ENCODE data around the gene SAMM50. TPM values are rescaled to one million over a fixed set of nuclear protein-coding genes. Genes with fewer than 3 reads are reported as not detected.

SAMM50 gene
- total RNA-seq, 8 experiments from 2014 or later: 38.8 to 64.8 (median 55.7) TPM

GRCh38 chr22:43974028-43974545 lies 18.8 kb downstream of the SAMM50 start:
- Histone ChIP-seq H3K4me3 (no peak overlapping the region), H3K4me1 (replicated peaks in 1 of 2) (no peaks in the 10 kb centered on the region), H3K27ac (no peak overlapping the region)
- no peak for ATAC-seq (replicated peaks in 6 of 8)
- 70 to 100% (median 92%) methylated on average over 1 to 12 of the region's 19 CpGs; no CpG with 5 or more reads in 2 of the 10 experiments for WGBS, 10 experiments
- in situ Hi-C loops (cut with MboI; ENCODE audit: low pct_unique_long_range_greater_than_20kb in 2 of 9, low sequenced_read_pairs in 9 of 9, unreplicated experiment in 9 of 9): no loop called here

DNA sequence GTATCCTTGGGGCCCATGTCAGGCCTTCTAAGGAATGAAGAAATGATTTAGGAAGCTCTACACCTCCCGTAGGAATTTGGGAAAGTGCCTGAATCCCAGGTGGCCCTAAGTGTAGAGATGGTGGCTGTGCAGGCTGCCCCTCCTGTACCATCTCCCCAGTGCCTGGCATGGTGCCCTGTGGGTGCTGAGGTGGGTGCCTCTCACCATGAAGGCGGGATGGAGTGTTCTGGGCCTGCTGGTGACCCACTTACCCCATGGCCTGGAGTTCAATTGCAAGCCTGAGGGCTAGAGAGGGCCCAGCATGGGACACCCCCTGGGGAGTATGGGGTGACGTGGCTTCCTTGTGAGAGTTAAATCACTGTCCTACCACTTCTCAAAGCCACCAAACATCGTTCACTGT lies 19.8 kb downstream of the SAMM50 start:
- H3K27ac ChIP-seq: no peak overlapping the region
- no peak overlapping the region for H3K4me3 ChIP-seq
- in situ Hi-C loops (cut with MboI; ENCODE audit: low pct_unique_long_range_greater_than_20kb in 2 of 9, low sequenced_read_pairs in 9 of 9, unreplicated experiment in 9 of 9): loop anchor here in 4 of 9 experiments (25.0 kb wide), 1 partner anchor 662 kb away; no protein-coding TSS in a partner anchor
- WGBS, 10 experiments: 80 to 100% (median 100%) methylated on average over 1 of the region's 4 CpGs; no CpG with 5 or more reads in 7 of the 10 experiments
- ATAC-seq (replicated peaks in 6 of 8): no peak
- H3K4me1 ChIP-seq (replicated peaks in 1 of 2): no peaks in the 10 kb centered on the region

- whole genome bisulfite sequencing, 10 experiments: 69 to 100% (median 93%) methylated on average over 2 to 8 of the region's 19 CpGs; no CpG with 5 or more reads in 3 of the 10 experiments
- ATAC-seq (replicated peaks in 6 of 8): no peak
- H3K4me3 ChIP-seq: no peak overlapping the region
- no peaks in the 10 kb centered on the region for H3K4me1 ChIP-seq (replicated peaks in 1 of 2)
- H3K27ac ChIP-seq: no peak overlapping the region
- in situ Hi-C loops (cut with MboI; ENCODE audit: low pct_unique_long_range_greater_than_20kb in 2 of 9, low sequenced_read_pairs in 9 of 9, unreplicated experiment in 9 of 9): loop anchor here in 4 of 9 experiments (25.0 kb wide), 1 partner anchor 660 kb away; no protein-coding TSS in a partner anchor
Measured at GRCh38 chr22:43976861-43977795, 21.9 kb downstream of the SAMM50 start.

GRCh38 chr22:43978558-43978957 lies 23.3 kb downstream of the SAMM50 start:
- Histone ChIP-seq H3K27ac (no peak overlapping the region), H3K4me3 (no peak overlapping the region), H3K4me1 (replicated peaks in 1 of 2) (no peaks in the 10 kb centered on the region)
- WGBS, 10 experiments: 100% methylated on average over 1 to 3 of the region's 4 CpGs; no CpG with 5 or more reads in 5 of the 10 experiments
- ATAC-seq (replicated peaks in 6 of 8): no peak
- in situ Hi-C loops (cut with MboI; ENCODE audit: low pct_unique_long_range_greater_than_20kb in 2 of 9, low sequenced_read_pairs in 9 of 9, unreplicated experiment in 9 of 9): loop anchor here in 4 of 9 experiments (25.0 kb wide), 1 partner anchor 659 kb away; no protein-coding TSS in a partner anchor

DNA sequence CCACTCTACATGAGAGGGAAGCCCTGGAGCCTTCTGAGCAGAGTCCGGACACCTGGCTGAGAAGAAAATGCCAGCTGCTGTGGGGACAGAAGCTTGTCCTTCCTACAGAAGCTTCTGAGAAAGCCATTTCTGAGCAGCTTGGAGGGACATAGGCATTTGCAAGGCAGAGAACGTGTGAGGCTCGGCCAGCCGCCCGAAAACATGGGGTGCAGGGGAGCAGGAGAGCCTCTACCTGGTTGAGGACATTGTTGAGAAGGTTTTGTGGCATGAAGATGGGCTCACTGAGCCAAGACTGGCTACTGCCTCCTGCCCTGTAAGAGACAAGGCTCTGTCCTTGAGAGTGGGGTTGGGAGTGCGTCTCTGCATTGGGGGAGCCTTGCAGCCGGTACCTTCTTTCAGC lies 25.3 kb downstream of the SAMM50 start:
- in situ Hi-C loops (cut with MboI; ENCODE audit: low pct_unique_long_range_greater_than_20kb in 2 of 9, low sequenced_read_pairs in 9 of 9, unreplicated experiment in 9 of 9): loop anchor here in 4 of 9 experiments (25.0 kb wide), 1 partner anchor 657 kb away; no protein-coding TSS in a partner anchor
- Histone ChIP-seq H3K4me3 (no peak overlapping the region), H3K4me1 (replicated peaks in 1 of 2) (no peaks in the 10 kb centered on the region), H3K27ac (no peak overlapping the region)
- ATAC-seq (replicated peaks in 6 of 8): no peak
- WGBS, 10 experiments: 80 to 100% (median 94%) methylated on average over 1 to 2 of the region's 7 CpGs; no CpG with 5 or more reads in 6 of the 10 experiments

- WGBS, 10 experiments: 91 to 100% (median 96%) methylated on average over 1 to 11 of the region's 17 CpGs; no CpG with 5 or more reads in 3 of the 10 experiments
- Histone ChIP-seq H3K4me3 (no peak overlapping the region), H3K4me1 (replicated peaks in 1 of 2) (no peaks in the 10 kb centered on the region), H3K27ac (no peak overlapping the region)
- no peak for ATAC-seq (replicated peaks in 6 of 8)
- in situ Hi-C loops (cut with MboI; ENCODE audit: low pct_unique_long_range_greater_than_20kb in 2 of 9, low sequenced_read_pairs in 9 of 9, unreplicated experiment in 9 of 9): loop anchor here in 4 of 9 experiments (25.0 kb wide), 1 partner anchor 656 kb away; no protein-coding TSS in a partner anchor
Measured at GRCh38 chr22:43980996-43981395, 25.8 kb downstream of the SAMM50 start.

GRCh38 chr22:43983808-43984207 lies 28.6 kb downstream of the SAMM50 start:
- in situ Hi-C loops (cut with MboI; ENCODE audit: low pct_unique_long_range_greater_than_20kb in 2 of 9, low sequenced_read_pairs in 9 of 9, unreplicated experiment in 9 of 9): loop anchor here in 4 of 9 experiments (25.0 kb wide), 1 partner anchor 653 kb away; no protein-coding TSS in a partner anchor
- 40 to 100% (median 97%) methylated on average over 1 to 16 of the region's 16 CpGs; no CpG with 5 or more reads in 2 of the 10 experiments for WGBS, 10 experiments
- Histone ChIP-seq H3K27ac (no peak overlapping the region), H3K4me3 (no peak overlapping the region), H3K4me1 (replicated peaks in 1 of 2) (no peaks in the 10 kb centered on the region)
- ATAC-seq (replicated peaks in 6 of 8): no peak

DNA sequence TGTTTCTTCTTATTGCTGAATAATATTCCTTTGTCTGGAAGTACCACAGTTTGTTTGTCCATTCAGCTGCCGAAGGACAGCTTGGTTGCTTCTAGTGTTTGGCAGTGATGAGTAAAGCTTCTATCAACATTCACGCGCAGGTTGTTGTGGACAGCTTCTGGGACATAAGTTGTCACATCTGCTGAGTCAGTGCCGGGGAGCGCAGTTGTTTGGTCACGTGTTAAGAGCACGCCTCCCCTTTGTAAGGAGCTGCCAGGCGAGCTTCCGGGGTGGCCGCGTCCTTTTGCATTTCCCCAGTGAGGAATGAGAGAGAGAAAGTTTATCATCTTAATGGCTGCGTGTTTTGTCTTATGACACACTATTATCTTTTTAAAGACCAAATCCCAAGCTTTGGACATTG lies 30.3 kb downstream of the SAMM50 start:
- Histone ChIP-seq H3K4me3 (no peak overlapping the region), H3K4me1 (replicated peaks in 1 of 2) (no peaks in the 10 kb centered on the region), H3K27ac (no peak overlapping the region)
- 60 to 100% (median 86%) methylated on average over 3 to 12 of the region's 12 CpGs for WGBS, 10 experiments
- in situ Hi-C loops (cut with MboI; ENCODE audit: low pct_unique_long_range_greater_than_20kb in 2 of 9, low sequenced_read_pairs in 9 of 9, unreplicated experiment in 9 of 9): loop anchor here in 4 of 9 experiments (25.0 kb wide), 1 partner anchor 652 kb away; no protein-coding TSS in a partner anchor
- ATAC-seq (replicated peaks in 6 of 8): no peak

GRCh38 chr22:43988116-43988820 lies 33.0 kb downstream of the SAMM50 start:
- Histone ChIP-seq H3K27ac (no peak overlapping the region), H3K4me1 (replicated peaks in 1 of 2) (peaks cover under 1% of the 10 kb centered on the region in 2 donors), H3K4me3 (no peak overlapping the region)
- in situ Hi-C loops (cut with MboI; ENCODE audit: low pct_unique_long_range_greater_than_20kb in 2 of 9, low sequenced_read_pairs in 9 of 9, unreplicated experiment in 9 of 9): loop anchor here in 4 of 9 experiments (25.0 kb wide), 1 partner anchor 649 kb away; no protein-coding TSS in a partner anchor
- ATAC-seq (replicated peaks in 6 of 8): no peak
- WGBS, 10 experiments: 40 to 93% (median 77%) methylated on average over 1 to 8 of the region's 8 CpGs

- Histone ChIP-seq H3K4me1 (replicated peaks in 1 of 2) (peaks cover 5 to 7% of the 10 kb centered on the region in 2 donors), H3K4me3 (no peak overlapping the region), H3K27ac (no peak overlapping the region)
- in situ Hi-C loops (cut with MboI; ENCODE audit: low pct_unique_long_range_greater_than_20kb in 2 of 9, low sequenced_read_pairs in 9 of 9, unreplicated experiment in 9 of 9): loop anchor here in 4 of 9 experiments (25.0 kb wide), 1 partner anchor 648 kb away; no protein-coding TSS in a partner anchor
- 84 to 98% (median 91%) methylated on average over 4 to 7 of the region's 10 CpGs; no CpG with 5 or more reads in 4 of the 10 experiments for WGBS, 10 experiments
- ATAC-seq (replicated peaks in 6 of 8): no peak
Measured at GRCh38 chr22:43988960-43989359, 33.7 kb downstream of the SAMM50 start.

- peaks cover 5 to 9% of the 10 kb centered on the region in 2 donors for H3K4me1 ChIP-seq (replicated peaks in 1 of 2)
- H3K4me3 ChIP-seq: no peak overlapping the region
- no peak overlapping the region for H3K27ac ChIP-seq
- in situ Hi-C loops (cut with MboI; ENCODE audit: low pct_unique_long_range_greater_than_20kb in 2 of 9, low sequenced_read_pairs in 9 of 9, unreplicated experiment in 9 of 9): loop anchor here in 7 of 9 experiments (10.0 to 25.0 kb wide), 3 partner anchors 95 to 647 kb away; no protein-coding TSS in a partner anchor
- WGBS, 10 experiments: 75 to 100% (median 91%) methylated on average over 3 to 13 of the region's 13 CpGs; no CpG with 5 or more reads in 2 of the 10 experiments
- ATAC-seq (replicated peaks in 6 of 8): no peak
Measured at GRCh38 chr22:43990044-43990443, 34.8 kb downstream of the SAMM50 start.

GRCh38 chr22:43991316-43992020 lies 36.2 kb downstream of the SAMM50 start:
- Histone ChIP-seq H3K4me1 (replicated peaks in 1 of 2) (peaks cover 5 to 9% of the 10 kb centered on the region in 2 donors), H3K4me3 (no peak overlapping the region), H3K27ac (no peak overlapping the region)
- WGBS, 10 experiments: 77 to 100% (median 95%) methylated on average over 2 to 8 of the region's 11 CpGs; no CpG with 5 or more reads in 4 of the 10 experiments
- in situ Hi-C loops (cut with MboI; ENCODE audit: low pct_unique_long_range_greater_than_20kb in 2 of 9, low sequenced_read_pairs in 9 of 9, unreplicated experiment in 9 of 9): loop anchor here in 7 of 9 experiments (10.0 to 25.0 kb wide), 3 partner anchors 93 to 646 kb away; no protein-coding TSS in a partner anchor
- no peak for ATAC-seq (replicated peaks in 6 of 8)
